ENCODE measurements around the gene ZG16.

Gene ZG16

GRCh38 chr16:29807426-29808218, 29.6 kb downstream of the ZG16 start:
- FAIRE-seq = peak; percentile 77
- DNase-seq (ENCODE audit: insufficient read length, low spot score) = peak; percentile 75

GRCh38 chr16:29808219-29808900, 30.3 kb downstream of the ZG16 start:
- FAIRE-seq (no peak), DNase-seq (ENCODE audit: insufficient read length, low spot score) (no peak)

- FAIRE-seq (no peak), DNase-seq (ENCODE audit: insufficient read length, low spot score) (no peak)
Measured at GRCh38 chr16:29809031-29809747, 31.1 kb downstream of the ZG16 start.

GRCh38 chr16:29809850-29810698, 32.0 kb downstream of the ZG16 start:
- DNase-seq (ENCODE audit: insufficient read length, low spot score) (no peak), FAIRE-seq (no peak)

- FAIRE-seq = no peak
- DNase-seq (ENCODE audit: insufficient read length, low spot score) = no peak
Measured at GRCh38 chr16:29810699-29811169, 32.7 kb downstream of the ZG16 start.

- FAIRE-seq (peak; percentile 75), DNase-seq (ENCODE audit: insufficient read length, low spot score) (peak; percentile 92)
Measured at GRCh38 chr16:29811170-29811895, 33.3 kb downstream of the ZG16 start.

GRCh38 chr16:29811896-29812665, 34.0 kb downstream of the ZG16 start, which contains the start of gene PRRT2:
Gene PRRT2 (plus strand): TSS chr16:29812193. CDS start chr16:29813055, 862 bp downstream.
- DNase-seq (ENCODE audit: insufficient read length, low spot score) (peak; percentile 37), FAIRE-seq (no peak)

- FAIRE-seq (no peak), DNase-seq (ENCODE audit: insufficient read length, low spot score) (no peak)
Measured at GRCh38 chr16:29812754-29813643, 34.9 kb downstream of the ZG16 start.

GRCh38 chr16:29813644-29814562, 35.8 kb downstream of the ZG16 start:
- FAIRE-seq = no peak
- DNase-seq (ENCODE audit: insufficient read length, low spot score) = no peak

GRCh38 chr16:29814592-29814991, 36.5 kb downstream of the ZG16 start:
- no peak for DNase-seq (ENCODE audit: insufficient read length, low spot score)
- FAIRE-seq = no peak

- FAIRE-seq = no peak
Measured at GRCh38 chr16:29815032-29815721, 37.1 kb downstream of the ZG16 start.

GRCh38 chr16:29815793-29816693, 38.0 kb downstream of the ZG16 start, which contains the start of gene PAGR1:
Gene PAGR1 (plus strand): TSS chr16:29816152. CDS start chr16:29816526, 374 bp downstream.
- DNase-seq (ENCODE audit: insufficient read length, low spot score) = peak; percentile 95
- peak; percentile 80 for FAIRE-seq

More at GRCh38 chr16:29815032-29815721, 37.1 kb downstream of the ZG16 start:
- DNase-seq (ENCODE audit: insufficient read length, low spot score) = no peak

GRCh38 chr16:29816694-29817441, 38.8 kb downstream of the ZG16 start:
- peak; percentile 47 for DNase-seq (ENCODE audit: insufficient read length, low spot score)
- no peak for FAIRE-seq

- no peak for DNase-seq (ENCODE audit: insufficient read length, low spot score)
- FAIRE-seq = no peak
Measured at GRCh38 chr16:29818082-29818481, 40.0 kb downstream of the ZG16 start.

All from HTR-8/SVneo (cell line).